ENCODE measurements around the gene PLCD4.

PLCD4 gene

GRCh38 chr2:218607436-218608115 is at the start of gene PLCD4:
Gene PLCD4 (plus strand): TSS chr2:218607899. CDS start chr2:218615740, 7,841 bp downstream.
- no peak for DNase-seq

GRCh38 chr2:218557941-218558340 is 49.8 kb upstream of the PLCD4 start:
- no peak for DNase-seq

GRCh38 chr2:218558986-218559385 is 48.7 kb upstream of the PLCD4 start:
- no peak for DNase-seq

GRCh38 chr2:218564056-218564455 is 43.6 kb upstream of the PLCD4 start:
- DNase-seq = no peak

- no peak for DNase-seq
These were observed 41.4 kb upstream of the PLCD4 start for GRCh38 chr2:218566296-218566695.

GRCh38 chr2:218567797-218568189 is 39.9 kb upstream of the PLCD4 start:
- DNase-seq = no peak

- DNase-seq = peak; percentile 96
These were observed 39.3 kb upstream of the PLCD4 start, which contains the start of the genes CNOT9 and USP37 for GRCh38 chr2:218568190-218569037. Gene CNOT9 (plus strand): TSS chr2:218568839. CDS start chr2:218568955, 116 bp downstream. Gene USP37 (minus strand): TSS chr2:218568351. CDS start chr2:218558653, 9,698 bp downstream.

GRCh38 chr2:218569038-218569431 is 38.7 kb upstream of the PLCD4 start:
- DNase-seq = no peak

- DNase-seq = peak; percentile 23
These were observed 37.8 kb upstream of the PLCD4 start for GRCh38 chr2:218569661-218570500.

GRCh38 chr2:218570850-218571249 is 36.8 kb upstream of the PLCD4 start:
- DNase-seq = no peak

GRCh38 chr2:218576854-218577253 is 30.8 kb upstream of the PLCD4 start:
- no peak for DNase-seq

- no peak for DNase-seq
These were observed 30.0 kb upstream of the PLCD4 start for GRCh38 chr2:218577482-218578220.

GRCh38 chr2:218578272-218578877 is 29.3 kb upstream of the PLCD4 start:
- DNase-seq = no peak

- no peak for DNase-seq
These were observed 25.6 kb upstream of the PLCD4 start for GRCh38 chr2:218582076-218582475.

- DNase-seq = no peak
These were observed 23.5 kb upstream of the PLCD4 start for GRCh38 chr2:218583983-218584850.

- no peak for DNase-seq
These were observed 22.2 kb upstream of the PLCD4 start for GRCh38 chr2:218585541-218585940.

GRCh38 chr2:218605432-218605831 is 2.3 kb upstream of the PLCD4 start:
- no peak for DNase-seq

GRCh38 chr2:218615868-218616315 is 8.2 kb downstream of the PLCD4 start:
- DNase-seq = no peak

- DNase-seq = no peak
These were observed 10.6 kb downstream of the PLCD4 start for GRCh38 chr2:218618102-218618860.

GRCh38 chr2:218621007-218621406 is 13.3 kb downstream of the PLCD4 start:
- DNase-seq = no peak
